MCF 10A (cell line): ENCODE results near the gene SEMA6B. TPM values are rescaled to one million over a fixed set of nuclear protein-coding genes. Genes with fewer than 3 reads are reported as not detected.
"Not testable (repeated sequence)": the region's sequence is repeated elsewhere in the genome, so short reads cannot be mapped to it uniquely, and the experiment has no call there.

Experiments used
- BruUV-seq: library from RNA; stranded (reverse); fragments of 400-500 nt; replicated peaks from 2 replicates; lab custom pipeline; 2021; lab: Mats Ljungman, UMichigan
- CTCF ChIA-PET: fragments of 300-600 bp; sonication (Branson Sonifier 250); formaldehyde crosslinking; extraction: SDS; loops from one replicate; lab custom pipeline; 2021; ENCODE audit warnings: antibody characterized with exemption, inconsistent platforms; lab: Yijun Ruan, JAX
- POLR2A ChIA-PET: fragments of 300-600, 350-650 bp; sonication (Branson Sonifier 250); formaldehyde crosslinking; extraction: SDS; loops from one replicate; lab custom pipeline; 2020; ENCODE audit warnings: antibody characterized with exemption, inconsistent platforms; lab: Yijun Ruan, JAX
- DNase-seq: peaks from one replicate; pipeline ENCODE4 v3.0.0-alpha.2; 2018; ENCODE audit not compliant: unreplicated experiment
- H3K27ac Mint-ChIP-seq: one replicate; pipeline ENCODE4 v1.8.0; 2022; ENCODE audit warnings: mild to moderate bottlenecking, low read depth, mixed read lengths; ENCODE audit not compliant: unreplicated experiment
- H3K27me3 Mint-ChIP-seq: one replicate; pipeline ENCODE4 v1.8.0; 2022; ENCODE audit warnings: mixed read lengths; ENCODE audit not compliant: insufficient read depth, unreplicated experiment
- H3K36me3 Mint-ChIP-seq: one replicate; pipeline ENCODE4 v1.8.0; 2022; ENCODE audit warnings: mild to moderate bottlenecking, moderate library complexity, mixed read lengths; ENCODE audit not compliant: insufficient read depth, unreplicated experiment
- H3K4me1 Mint-ChIP-seq: one replicate; pipeline ENCODE4 v1.8.0; 2022; ENCODE audit warnings: mixed read lengths; ENCODE audit not compliant: insufficient read depth, unreplicated experiment
- H3K4me3 Mint-ChIP-seq: one replicate; pipeline ENCODE4 v1.8.0; 2022; ENCODE audit warnings: mild to moderate bottlenecking, moderate library complexity, mixed read lengths; ENCODE audit not compliant: unreplicated experiment
- H3K9me3 Mint-ChIP-seq: one replicate; pipeline ENCODE4 v1.8.0; 2022; ENCODE audit warnings: mixed read lengths; ENCODE audit not compliant: unreplicated experiment
- CTCF ChIP-seq: fragments of 200-600 bp; IDR thresholded peaks from one replicate; pipeline ENCODE4 v1.8.0; 2022; ENCODE audit warnings: antibody characterized with exemption, mild to moderate bottlenecking; ENCODE audit not compliant: unreplicated experiment
- intact Hi-C: fragments of 100-400 bp; cut with micrococcal nuclease; formaldehyde crosslinking; loops from 2 replicates; pipeline ENCODE4 v1.14.1; 2022
- total RNA-seq: library from RNA; stranded (reverse); gene quantifications from 2 replicates; pipeline ENCODE4 v1.2.3, GENCODE V29; 2022

SEMA6B gene
- total RNA-seq, 1 experiment from 2014 or later = 0.54 TPM

- Mint-ChIP-seq H3K4me1 (no peaks in the 10 kb centered on the region), H3K27ac (no peak overlapping the region), H3K27me3 (peaks cover 13% of the 10 kb centered on the region), H3K9me3 (peaks cover under 1% of the 10 kb centered on the region), H3K4me3 (no peak overlapping the region), H3K36me3 (peaks cover 6% of the 10 kb centered on the region)
- ChIA-PET CTCF (interaction anchor here (0.6 to 3.3 kb wide), 10 partner anchors 9 to 923 kb away, joined by 3 to 13 read pairs (median 4); no protein-coding TSS in a partner anchor), POLR2A (interaction anchor here (0.7 kb wide), 1 partner anchor 128 kb away, joined by 4 read pairs; no protein-coding TSS in a partner anchor)
- intact Hi-C loops = no loop called here
- DNase-seq = peak; percentile 54
- BruUV-seq = no TSS peak
- peak; percentile 40 for TF ChIP-seq CTCF
Measured at GRCh38 chr19:4547303-4548237, 11.9 kb downstream of the SEMA6B start.

DNA sequence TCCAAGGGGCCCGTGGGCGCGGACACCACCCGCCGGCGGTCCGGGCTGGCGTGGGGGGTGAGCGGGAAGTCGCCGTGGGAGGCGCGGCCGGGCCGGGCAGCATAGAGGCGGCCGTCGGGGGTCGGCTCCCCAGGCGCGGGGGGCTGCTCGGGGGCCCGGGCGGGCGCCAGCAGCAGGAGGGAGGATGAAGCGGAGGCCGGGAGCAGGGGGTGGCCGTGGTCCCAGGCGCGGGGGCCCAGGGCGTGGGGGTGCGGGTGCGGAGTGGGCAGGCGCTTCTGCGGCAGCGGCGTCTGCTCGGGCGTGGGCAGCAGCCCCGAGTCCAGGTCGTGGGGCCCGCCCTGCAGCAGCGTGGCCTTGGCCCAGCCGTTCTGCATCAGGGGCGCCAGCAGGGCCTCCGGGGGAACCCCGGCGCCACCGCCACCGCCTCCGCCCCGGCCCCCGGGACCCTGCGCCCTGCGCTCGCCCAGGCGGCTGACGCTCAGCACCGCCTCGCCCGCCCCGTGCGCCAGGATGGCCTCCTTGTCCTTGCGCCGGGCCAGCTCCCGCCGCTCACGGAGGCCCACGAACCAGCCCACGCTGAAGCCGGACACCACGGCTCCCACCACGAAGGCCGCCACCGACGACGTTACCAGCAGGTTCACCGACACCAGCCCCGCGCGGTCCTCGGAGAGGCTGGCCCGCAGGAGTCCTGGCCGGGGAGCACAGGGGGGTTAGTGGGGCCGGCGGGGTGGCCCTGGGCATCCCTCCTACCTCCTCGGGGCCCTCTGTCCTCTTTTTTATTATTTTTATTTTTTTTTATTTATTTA, 15.4 kb downstream of the SEMA6B start:
- Mint-ChIP-seq H3K4me1 (no peaks in the 10 kb centered on the region), H3K4me3 (no peak overlapping the region), H3K9me3 (no peaks in the 10 kb centered on the region), H3K27me3 (no peaks in the 10 kb centered on the region), H3K36me3 (peaks cover 6% of the 10 kb centered on the region), H3K27ac (no peak overlapping the region)
- no TSS peak for BruUV-seq
- ChIA-PET POLR2A (no interaction called here), CTCF (interaction anchor here (0.7 kb wide), 1 partner anchor 19 kb away, joined by 4 read pairs; no protein-coding TSS in a partner anchor)
- no peak for TF ChIP-seq CTCF
- intact Hi-C loops = no loop called here
- no peak for DNase-seq

- POLR2A ChIA-PET = no interaction called here
- Mint-ChIP-seq H3K27ac (no peak overlapping the region), H3K36me3 (peaks cover 6% of the 10 kb centered on the region), H3K9me3 (no peaks in the 10 kb centered on the region), H3K4me1 (no peaks in the 10 kb centered on the region), H3K4me3 (no peak overlapping the region), H3K27me3 (no peaks in the 10 kb centered on the region)
- no peak for DNase-seq
- no peak for TF ChIP-seq CTCF
- CTCF ChIA-PET = no interaction called here
- intact Hi-C loops = no loop called here
- no TSS peak for BruUV-seq
Measured at GRCh38 chr19:4542896-4543841, 16.3 kb downstream of the SEMA6B start.

DNA sequence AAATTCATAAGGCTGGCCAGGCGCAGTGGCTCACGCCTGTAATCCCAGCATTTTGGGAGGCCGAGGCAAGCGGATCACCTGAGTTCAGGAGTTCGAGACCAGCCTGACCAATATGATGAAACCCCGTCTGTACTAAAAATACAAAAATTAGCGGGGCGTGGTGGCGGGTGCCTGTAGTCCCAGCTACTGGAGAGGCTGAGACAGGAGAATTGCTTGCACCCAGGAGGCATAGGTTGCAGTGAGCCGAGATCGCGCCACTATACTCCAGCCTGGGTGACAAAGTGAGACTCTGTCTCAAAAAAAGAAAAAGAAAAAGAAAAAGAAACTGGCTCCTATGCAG, 17.7 kb downstream of the SEMA6B start:
- H3K36me3 Mint-ChIP-seq, H3K27ac Mint-ChIP-seq, intact Hi-C loops, H3K27me3 Mint-ChIP-seq, H3K4me3 Mint-ChIP-seq, H3K4me1 Mint-ChIP-seq, BruUV-seq, H3K9me3 Mint-ChIP-seq, DNase-seq: not testable (repeated sequence)
- ChIA-PET POLR2A (interaction anchor here (0.7 kb wide), 1 partner anchor 43 kb away, joined by 3 read pairs; no protein-coding TSS in a partner anchor), CTCF (interaction anchor here (0.7 to 3.4 kb wide), 3 partner anchors 17 to 275 kb away, joined by 3 to 21 read pairs (median 5); no protein-coding TSS in a partner anchor)
